HG02852 (cell line): ENCODE results near the gene CKMT2.

Source experiments
- ATAC-seq: cut with Tn5 transposase; IDR thresholded peaks from one replicate; pipeline ENCODE4 v1.9.1; 2021; ENCODE audit warnings: mild to moderate bottlenecking, moderate library complexity; ENCODE audit not compliant: unreplicated experiment

CKMT2 gene

DNA sequence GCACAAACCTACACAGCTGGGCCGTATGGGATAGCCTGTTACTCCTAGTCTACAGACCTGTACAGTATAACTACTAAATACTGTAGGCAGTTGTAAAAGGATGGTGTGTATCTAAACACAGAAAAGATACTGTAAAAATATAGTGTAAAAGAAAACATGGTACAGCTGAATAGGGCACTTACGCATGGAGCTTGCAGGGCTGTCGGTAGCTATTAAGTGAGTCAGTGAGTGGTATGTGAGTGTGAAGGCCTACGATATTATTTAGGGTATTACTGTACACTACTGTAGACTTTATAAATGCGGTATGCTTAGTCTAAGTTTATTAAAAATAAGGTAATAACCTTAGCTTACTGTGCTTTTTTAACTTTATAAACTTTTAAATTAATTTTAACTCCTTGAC is 69.5 kb downstream of the CKMT2 start:
- ATAC-seq = no peak

DNA sequence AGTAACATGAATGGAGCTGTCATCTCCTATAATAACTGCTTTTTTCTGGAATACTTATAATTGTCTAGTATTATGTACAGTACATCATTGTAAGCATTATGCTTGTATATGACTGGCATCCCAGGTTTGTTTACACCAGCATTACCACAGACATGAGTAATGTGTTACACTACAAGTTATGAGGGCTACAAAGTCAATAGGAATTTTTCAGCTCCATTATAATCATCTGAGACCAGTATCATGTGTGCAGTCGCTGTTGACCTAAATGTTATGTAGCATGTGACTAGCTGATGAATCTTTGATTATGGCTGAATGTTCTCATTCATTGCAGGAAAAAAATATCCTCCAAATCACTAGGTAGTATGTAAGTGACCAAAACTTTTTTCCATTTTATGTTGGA is 70.4 kb downstream of the CKMT2 start:
- no peak for ATAC-seq

GRCh38 chr5:81305785-81306184 is 72.7 kb downstream of the CKMT2 start:
- ATAC-seq = no peak

GRCh38 chr5:81308836-81309235 is 75.7 kb downstream of the CKMT2 start:
- ATAC-seq = no peak

- no peak for ATAC-seq
These were observed 77.4 kb downstream of the CKMT2 start for GRCh38 chr5:81310402-81311063.

GRCh38 chr5:81313278-81313677 is 80.2 kb downstream of the CKMT2 start:
- ATAC-seq = no peak

- no peak for ATAC-seq
These were observed 80.6 kb downstream of the CKMT2 start for GRCh38 chr5:81313686-81314085.

DNA sequence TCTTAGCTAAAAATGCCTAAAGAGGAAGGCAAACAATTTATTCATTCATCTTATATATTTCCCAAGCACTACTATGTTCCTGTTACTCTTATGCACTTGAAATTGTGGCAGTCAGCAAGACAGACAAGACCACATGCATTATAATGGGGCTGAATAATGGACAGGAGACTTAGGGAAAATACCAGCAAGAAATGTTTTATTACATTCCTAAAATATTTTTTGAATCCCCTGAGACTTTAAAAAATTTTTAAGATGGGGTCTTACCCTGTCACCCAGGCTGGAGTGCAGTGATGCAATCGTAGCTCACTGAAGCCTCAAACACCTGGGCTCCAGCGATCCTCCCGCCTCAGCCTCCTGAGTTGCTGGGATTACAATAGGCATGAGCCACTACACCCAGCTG is 81.5 kb downstream of the CKMT2 start:
- no peak for ATAC-seq

DNA sequence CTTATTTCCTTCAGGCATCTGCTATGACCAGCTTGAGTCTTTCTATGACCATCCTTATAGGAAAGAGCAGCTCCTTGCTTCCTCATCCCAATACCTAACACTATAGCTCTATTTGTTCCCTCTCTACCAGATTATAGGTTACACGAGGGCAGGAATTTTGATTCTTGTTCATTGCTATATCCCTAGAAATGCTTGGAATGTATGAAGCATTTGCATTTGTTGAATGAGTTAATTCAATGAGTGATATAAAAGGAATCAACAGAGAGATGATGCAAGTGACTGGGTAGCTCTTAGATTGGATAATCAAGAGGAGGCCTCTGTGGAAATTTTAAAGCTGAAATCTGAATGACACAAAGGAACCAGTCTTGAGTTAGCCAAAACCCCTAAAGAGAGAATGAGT is 82.2 kb downstream of the CKMT2 start:
- ATAC-seq = no peak

DNA sequence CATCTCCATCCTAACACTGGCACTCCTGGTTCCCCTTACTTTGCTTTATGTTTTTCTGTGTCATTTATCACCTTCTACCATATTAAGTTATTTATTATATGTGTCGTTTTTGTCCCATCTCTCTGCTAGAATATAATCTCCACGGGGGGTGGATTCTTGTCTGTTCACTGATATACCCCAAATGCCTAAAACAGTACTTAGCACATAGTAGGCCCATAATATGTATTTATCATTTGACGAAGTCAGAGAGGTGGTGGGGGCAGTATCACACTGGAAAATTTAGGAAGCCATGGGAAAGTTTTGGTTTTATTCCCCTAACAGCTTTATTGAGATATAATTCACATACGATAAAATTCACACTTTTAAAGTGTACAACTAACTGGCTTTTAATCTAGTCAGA is 82.7 kb downstream of the CKMT2 start:
- no peak for ATAC-seq
